CD14-positive monocyte (primary cell): ENCODE results near the gene MCTS1. TPM values are rescaled to one million over a fixed set of nuclear protein-coding genes. Genes with fewer than 3 reads are reported as not detected.
"Not testable (repeated sequence)": the region's sequence is repeated elsewhere in the genome, so short reads cannot be mapped to it uniquely, and the experiment has no call there.

Experiments
- DNase-seq, 3 donors: peaks; one replicate each; pipeline ENCODE4 v3.0.0-alpha.2; 2011 to 2022
- H2AFZ ChIP-seq: 2 replicates; pipeline ENCODE4 v1.6.0; 2012; ENCODE audit warnings: mild to moderate bottlenecking, low read depth, low read length, inconsistent platforms; ENCODE audit not compliant: insufficient read depth, poor library complexity, severe bottlenecking
- H3K27ac ChIP-seq, 2 donors: 1 replicate in 1 of 2; 2 replicates in 1 of 2; pipeline ENCODE4 v1.5.1; 2012 to 2013; ENCODE audit warnings: low read length in 2 of 2, control low read depth in 1 of 2, inconsistent platforms in 1 of 2, low read depth in 1 of 2, mild to moderate bottlenecking in 1 of 2
- H3K27me3 ChIP-seq, 2 donors: one replicate each; pipeline versions ENCODE4 v1.6.0 to v1.6.1; 2011 to 2013; ENCODE audit warnings: low read length in 2 of 2; ENCODE audit not compliant: control insufficient read depth in 2 of 2, insufficient read depth in 2 of 2
- H3K36me3 ChIP-seq, 2 donors: replicated peaks in 1 of 2; 1 replicate in 1 of 2; 2 replicates in 1 of 2; pipeline versions ENCODE4 v1.5.1 to v1.6.1; 2012 to 2013; ENCODE audit warnings: low read length in 2 of 2, control low read depth in 1 of 2, inconsistent platforms in 1 of 2, mild to moderate bottlenecking in 1 of 2; ENCODE audit not compliant: insufficient read depth in 2 of 2, control insufficient read depth in 1 of 2
- H3K4me1 ChIP-seq, 2 donors: 1 replicate in 1 of 2; 2 replicates in 1 of 2; pipeline versions ENCODE4 v1.5.1 to v1.6.1; 2012 to 2013; ENCODE audit warnings: low read length in 2 of 2, control low read depth in 1 of 2, inconsistent platforms in 1 of 2, mild to moderate bottlenecking in 1 of 2, moderate library complexity in 1 of 2; ENCODE audit not compliant: insufficient read depth in 2 of 2, control insufficient read depth in 1 of 2
- H3K4me2 ChIP-seq: replicated peaks from 2 replicates; pipeline ENCODE3; 2012; ENCODE audit warnings: low read length, moderate library complexity, mild to moderate bottlenecking; ENCODE audit not compliant: poor library complexity, severe bottlenecking; ENCODE audit errors: extremely low read depth
- H3K4me3 ChIP-seq, 3 experiments: fragments of 200-600 bp in 1 of 3; sonication (generic) in 1 of 3; replicated peaks in 1 of 3; 1 replicate in 2 of 3; 2 replicates in 1 of 3; pipeline ENCODE4 v1.5.1; 2011 to 2013; ENCODE audit warnings: low read length in 3 of 3, mild to moderate bottlenecking in 3 of 3, control low read depth in 2 of 3, low read depth in 2 of 3, inconsistent platforms in 1 of 3, moderate library complexity in 1 of 3
- H3K79me2 ChIP-seq: 2 replicates; pipeline ENCODE4 v1.6.0; 2012; ENCODE audit warnings: mild to moderate bottlenecking, control low read depth, inconsistent platforms, low read length, moderate library complexity; ENCODE audit not compliant: insufficient read depth
- H3K9ac ChIP-seq: 2 replicates; pipeline ENCODE4 v1.6.0; 2017; ENCODE audit warnings: low read length, mild to moderate bottlenecking; ENCODE audit not compliant: insufficient read depth, poor library complexity, severe bottlenecking
- H3K9me3 ChIP-seq, 2 donors: replicated peaks in 1 of 2; 1 replicate in 1 of 2; 2 replicates in 1 of 2; pipeline versions ENCODE4 v1.5.1 to v1.6.1; 2012 to 2013; ENCODE audit warnings: low read length in 2 of 2, control low read depth in 1 of 2; ENCODE audit not compliant: control insufficient read depth in 1 of 2, insufficient read depth in 1 of 2
- H4K20me1 ChIP-seq: 2 replicates; pipeline ENCODE4 v1.6.0; 2012; ENCODE audit warnings: mild to moderate bottlenecking, low read length, control low read depth, moderate library complexity; ENCODE audit not compliant: insufficient read depth
- H3K27ac Mint-ChIP-seq, 7 donors: one replicate each; pipeline ENCODE4 v1.8.0; 2020; ENCODE audit warnings: mild to moderate bottlenecking in 7 of 7, mixed read lengths in 7 of 7, moderate library complexity in 6 of 7, inconsistent platforms in 2 of 7
- H3K27me3 Mint-ChIP-seq, 3 donors: one replicate each; pipeline ENCODE4 v1.8.0; 2021 to 2022; ENCODE audit warnings: low read depth in 3 of 3, mild to moderate bottlenecking in 3 of 3, mixed read lengths in 3 of 3, moderate library complexity in 3 of 3, inconsistent platforms in 1 of 3
- H3K36me3 Mint-ChIP-seq, 2 donors: one replicate each; pipeline ENCODE4 v1.8.0; 2020; ENCODE audit warnings: mixed read lengths in 2 of 2, inconsistent platforms in 1 of 2, mild to moderate bottlenecking in 1 of 2
- H3K4me1 Mint-ChIP-seq: one replicate; pipeline ENCODE4 v1.8.0; 2020; ENCODE audit warnings: mild to moderate bottlenecking, mixed read lengths
- H3K4me3 Mint-ChIP-seq, 2 donors: one replicate each; pipeline ENCODE4 v1.8.0; 2020; ENCODE audit warnings: mild to moderate bottlenecking in 2 of 2, mixed read lengths in 2 of 2, moderate library complexity in 1 of 2
- H3K9me3 Mint-ChIP-seq, 7 donors: one replicate each; pipeline ENCODE4 v1.8.0; 2020 to 2022; ENCODE audit warnings: mixed read lengths in 7 of 7, mild to moderate bottlenecking in 6 of 7, moderate library complexity in 6 of 7, inconsistent platforms in 2 of 7
- WGBS: methylation state at CpG from one replicate; pipeline ENCODE4 v1.1.5; 2013; ENCODE audit warnings: missing lambda C conversion rate; ENCODE audit not compliant: insufficient coverage; 5-methylcytosine and 5-hydroxymethylcytosine counted together
- intact Hi-C, 2 donors: fragments of 100-400 bp; cut with micrococcal nuclease; formaldehyde crosslinking; loops; one replicate each; pipeline versions ENCODE4 v1.15.0 to v1.15.1; 2023
- polyA plus RNA-seq, 3 donors: library from polyadenylated mRNA; depleted of rRNA in 1 of 3; unstranded in 2 of 3; stranded (reverse) in 1 of 3; fragments of 300-500 nt in 2 of 3; fragments of >200 nt in 1 of 3; fragmentation: Illumina TruSeq in 2 of 3; gene quantifications; 1 replicate in 2 of 3; 2 replicates in 1 of 3; pipeline ENCODE4 v1.2.3, GENCODE V29; 2012 to 2021
- TF ChIP-seq, protein P1 (sequence below): fragments of 200-600 bp; IDR thresholded peaks from one replicate; pipeline ENCODE4 v1.8.0; 2022; ENCODE audit warnings: antibody characterized with exemption, mild to moderate bottlenecking

MCTS1 gene
- polyA plus RNA-seq, 3 donors, result 25.0 to 85.1 (median 74.6) TPM

DNA sequence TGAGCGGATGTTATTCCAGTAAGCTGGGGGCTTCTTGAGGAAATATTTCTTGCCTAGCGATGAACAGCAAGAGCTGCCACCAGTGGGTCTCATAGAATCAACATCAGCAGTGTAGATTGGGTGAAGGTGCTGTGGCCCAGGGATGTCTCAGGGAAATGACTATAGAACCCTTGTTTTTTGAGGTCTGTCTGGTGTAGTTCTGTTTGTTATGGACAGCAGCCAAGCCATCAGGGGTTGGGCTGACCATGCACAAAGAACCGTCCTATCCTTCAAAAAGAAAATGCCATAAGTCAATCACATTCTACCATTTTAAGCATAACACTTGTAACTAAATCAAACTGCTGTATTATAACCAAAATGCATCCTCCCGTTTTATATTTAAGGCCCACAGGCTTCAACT, 43.2 kb downstream of the MCTS1 start:
- H3K27me3 Mint-ChIP-seq, result peaks cover 0 to 6% (median 2%) of the 10 kb centered on the region in 3 donors
- H3K9ac ChIP-seq, result no peak overlapping the region
- H2AFZ ChIP-seq, result no peak overlapping the region
- H3K9me3 ChIP-seq, result no peaks in the 10 kb centered on the region
- peaks cover 0 to 3% (median 0%) of the 10 kb centered on the region in 7 donors for H3K9me3 Mint-ChIP-seq
- H3K4me1 Mint-ChIP-seq, result no peaks in the 10 kb centered on the region
- intact Hi-C loops, result no loop called here
- H3K36me3 ChIP-seq, result no peaks in the 10 kb centered on the region
- H3K4me3 Mint-ChIP-seq, result no peak overlapping the region
- TF ChIP-seq, protein P1, sequence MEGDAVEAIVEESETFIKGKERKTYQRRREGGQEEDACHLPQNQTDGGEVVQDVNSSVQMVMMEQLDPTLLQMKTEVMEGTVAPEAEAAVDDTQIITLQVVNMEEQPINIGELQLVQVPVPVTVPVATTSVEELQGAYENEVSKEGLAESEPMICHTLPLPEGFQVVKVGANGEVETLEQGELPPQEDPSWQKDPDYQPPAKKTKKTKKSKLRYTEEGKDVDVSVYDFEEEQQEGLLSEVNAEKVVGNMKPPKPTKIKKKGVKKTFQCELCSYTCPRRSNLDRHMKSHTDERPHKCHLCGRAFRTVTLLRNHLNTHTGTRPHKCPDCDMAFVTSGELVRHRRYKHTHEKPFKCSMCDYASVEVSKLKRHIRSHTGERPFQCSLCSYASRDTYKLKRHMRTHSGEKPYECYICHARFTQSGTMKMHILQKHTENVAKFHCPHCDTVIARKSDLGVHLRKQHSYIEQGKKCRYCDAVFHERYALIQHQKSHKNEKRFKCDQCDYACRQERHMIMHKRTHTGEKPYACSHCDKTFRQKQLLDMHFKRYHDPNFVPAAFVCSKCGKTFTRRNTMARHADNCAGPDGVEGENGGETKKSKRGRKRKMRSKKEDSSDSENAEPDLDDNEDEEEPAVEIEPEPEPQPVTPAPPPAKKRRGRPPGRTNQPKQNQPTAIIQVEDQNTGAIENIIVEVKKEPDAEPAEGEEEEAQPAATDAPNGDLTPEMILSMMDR, result no peak
- no peaks in the 10 kb centered on the region for H4K20me1 ChIP-seq
- no peak for DNase-seq
- no peaks in the 10 kb centered on the region for H3K27me3 ChIP-seq
- H3K4me3 ChIP-seq, result no peak overlapping the region
- H3K4me2 ChIP-seq, result no peak overlapping the region
- WGBS, result 93% methylated on average over 2 of the region's 4 CpGs
- H3K4me1 ChIP-seq, result no peaks in the 10 kb centered on the region
- H3K36me3 Mint-ChIP-seq, result no peaks in the 10 kb centered on the region
- no peak overlapping the region for H3K27ac ChIP-seq
- no peak overlapping the region for H3K27ac Mint-ChIP-seq
- H3K79me2 ChIP-seq, result no peaks in the 10 kb centered on the region

DNA sequence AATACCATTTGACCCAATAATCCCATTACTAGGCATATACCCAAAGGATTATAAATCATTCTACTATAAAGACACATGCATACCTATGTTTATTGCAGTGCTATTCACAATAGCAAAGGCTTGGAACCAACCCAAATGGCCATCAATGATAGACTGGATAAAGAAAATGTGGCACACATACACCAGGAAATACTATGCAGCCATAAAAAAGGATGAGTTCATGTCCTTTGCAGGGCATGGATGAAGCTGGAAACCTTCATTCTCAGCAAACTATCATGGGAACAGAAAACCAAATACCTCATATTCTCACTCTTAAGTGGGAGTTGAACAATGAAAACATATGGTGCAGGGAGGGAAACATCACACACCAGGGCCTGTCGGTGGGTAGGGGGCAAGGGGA, 48.4 kb downstream of the MCTS1 start:
- H3K36me3 ChIP-seq, intact Hi-C loops, H4K20me1 ChIP-seq, H3K27me3 Mint-ChIP-seq, DNase-seq, H2AFZ ChIP-seq, H3K27me3 ChIP-seq, H3K4me1 ChIP-seq, H3K4me3 Mint-ChIP-seq, H3K4me2 ChIP-seq, H3K27ac ChIP-seq, H3K9me3 ChIP-seq, H3K27ac Mint-ChIP-seq, H3K9ac ChIP-seq, H3K4me1 Mint-ChIP-seq, H3K4me3 ChIP-seq, H3K36me3 Mint-ChIP-seq, H3K79me2 ChIP-seq, H3K9me3 Mint-ChIP-seq: not testable (repeated sequence)
- no CpG with 5 or more reads among the region's 1 CpG for WGBS
